ENCODE data around the gene ARL6IP6.
A peak's percentile ranks its signal among the peaks of the same experiment; 100 is the strongest.

- peak in 1 of 7 experiments; percentile 30 for TF ChIP-seq CTCF (IDR thresholded peaks at IDR 0.05)
- TF ChIP-seq POLR2AphosphoS5 (IDR thresholded peaks at IDR 0.05), result peak; percentile 92 to 98 (median 94)
Measured at GRCh38 chr2:152717228-152718075, 968 bp upstream of the ARL6IP6 start, which contains the start of gene PRPF40A.
